ENCODE results near the gene MTMR2. TPM values are rescaled to one million over a fixed set of nuclear protein-coding genes. Genes with fewer than 3 reads are reported as not detected.
A peak's percentile ranks its signal among the peaks of the same experiment; 100 is the strongest.

MTMR2 gene
- total and polyA plus RNA-seq, 2 of the 13 experiments (the other 11 are each of a cell fraction or from before 2014, with no cell fraction given), result 12.7 to 22.3 TPM

- TF ChIP-seq AKNA (CRISPR knock-in tag; IDR thresholded peaks at IDR 0.05; ENCODE audit: borderline replicate concordance) (0 out of 2 replicates have a peak, but pooled peaks have one; percentile 15), FOXA3 (CRISPR knock-in tag; IDR thresholded peaks at IDR 0.05) (no peak), RAD21 (CRISPR knock-in tag; IDR thresholded peaks at IDR 0.05) (peak; percentile 5; the same call in 1 of the 2 replicates), ZNF17 (CRISPR knock-in tag; IDR thresholded peaks at IDR 0.05) (no peak), FOXO4 (CRISPR knock-in tag; conservative IDR thresholded peaks at IDR 0.05) (no peak), MEF2D (CRISPR knock-in tag; IDR thresholded peaks at IDR 0.05) (no peak), SRY (CRISPR knock-in tag; IDR thresholded peaks at IDR 0.05) (no peak), KDM5A (IDR thresholded peaks at IDR 0.05; ENCODE audit: borderline replicate concordance, low read length) (peak; percentile 70; the same call in 1 of the 2 replicates), KMT2B (CRISPR knock-in tag; IDR thresholded peaks at IDR 0.05) (peak; percentile 49; the same call in 1 of the 2 replicates), CSRNP2 (CRISPR knock-in tag; conservative IDR thresholded peaks at IDR 0.05; ENCODE audit: low read depth) (no peak), ZNF605 (CRISPR knock-in tag; IDR thresholded peaks at IDR 0.05) (peak; percentile 75; the same call in 1 of the 2 replicates), MXD1 (CRISPR knock-in tag; IDR thresholded peaks at IDR 0.05) (peak; percentile 44; the same call in 1 of the 2 replicates), ZBTB3 (CRISPR knock-in tag; IDR thresholded peaks at IDR 0.05; ENCODE audit: borderline replicate concordance, low read depth) (no peak), ZNF136 (CRISPR knock-in tag; IDR thresholded peaks at IDR 0.05; ENCODE audit: low read depth) (no peak), ZNF12 (CRISPR knock-in tag; IDR thresholded peaks at IDR 0.05) (no peak; the same call in 1 of the 2 replicates), HNRNPUL1 (IDR thresholded peaks at IDR 0.05; ENCODE audit: low read depth, low read length) (no peak), KDM1A (CRISPR knock-in tag; IDR thresholded peaks at IDR 0.05) (no peak), SRSF1 (optimal IDR thresholded peaks at IDR 0.05; ENCODE audit: low read depth, low read length) (peak; percentile 81), MTA3 (CRISPR knock-in tag; IDR thresholded peaks at IDR 0.05) (no peak), ZNF577 (CRISPR knock-in tag; IDR thresholded peaks at IDR 0.05; ENCODE audit: borderline replicate concordance, low read depth) (no peak), MAF1 (CRISPR knock-in tag; IDR thresholded peaks at IDR 0.05; ENCODE audit: borderline replicate concordance) (0 out of 2 replicates have a peak, but pooled peaks have one; percentile 46), RELA (CRISPR knock-in tag; IDR thresholded peaks at IDR 0.05) (no peak)
Measured at GRCh38 chr11:95790123-95790932, 133.6 kb downstream of the MTMR2 start, which contains the start of gene CEP57 (continued).

Measured in HepG2 (cell line).